A549 (cell line): ENCODE data around the gene PTPN14.

Experiments used
- BHLHE40 ChIP-seq: IDR thresholded peaks from 2 replicates; pipeline ENCODE4 v1.6.1; 2012; ENCODE audit warnings: low read depth, low read length, inconsistent platforms
- CEBPB ChIP-seq, 2 experiments: fragments of >200 bp in 1 of 2; sonication (Bioruptor Twin) in 1 of 2; formaldehyde crosslinking in 1 of 2; IDR thresholded peaks; 2 replicates each; pipeline ENCODE4 v1.6.1; 2012 to 2016
- CHD2 ChIP-seq: fragments of 150-350 bp; IDR thresholded peaks from 2 replicates; pipeline ENCODE4 v1.6.1; 2014; ENCODE audit warnings: low read length; ENCODE audit not compliant: partially characterized antibody
- ELK1 ChIP-seq: fragments of 150-350 bp; IDR thresholded peaks from 2 replicates; pipeline ENCODE4 v1.6.1; 2014; ENCODE audit warnings: low read depth, mild to moderate bottlenecking, low read length
- HOXA7 ChIP-seq: fragments of 250-450 bp; sonication (Bioruptor Pico); IDR thresholded peaks from 2 replicates; pipeline ENCODE4 v1.5.0; 2020; ENCODE audit warnings: mild to moderate bottlenecking, moderate library complexity
- NR3C1 ChIP-seq: fragments of >200 bp; sonication (Bioruptor Twin); formaldehyde crosslinking; IDR thresholded peaks from 3 replicates; pipeline ENCODE4 v1.6.1; 2017
- POLR2A ChIP-seq: IDR thresholded peaks from 2 replicates; pipeline ENCODE4 v1.6.1; 2012; ENCODE audit warnings: mild to moderate bottlenecking, low read length
- RFX5 ChIP-seq: fragments of 450-650 bp; IDR thresholded peaks from 2 replicates; pipeline ENCODE4 v1.7.1; 2014; ENCODE audit warnings: antibody characterized with exemption, mild to moderate bottlenecking, moderate library complexity
- SMC3 ChIP-seq: fragments of >200 bp; sonication (Bioruptor Twin); formaldehyde crosslinking; IDR thresholded peaks from 3 replicates; pipeline ENCODE4 v1.6.1; 2018; ENCODE audit warnings: inconsistent platforms
- ZSCAN20 ChIP-seq: fragments of 250-450 bp; sonication (Bioruptor Pico); IDR thresholded peaks from 2 replicates; pipeline ENCODE4 v1.8.0; 2022; ENCODE audit warnings: mild to moderate bottlenecking, moderate library complexity
- TF ChIP-seq, protein P1 (sequence below): fragments of >200 bp; sonication (Bioruptor Twin); formaldehyde crosslinking; IDR thresholded peaks from 3 replicates; pipeline ENCODE4 v1.5.1; 2016

GRCh38 chr1:214338212-214338611 is 213.2 kb downstream of the PTPN14 start:
- TF ChIP-seq POLR2A (no peak), CEBPB (IDR thresholded peaks at IDR 0.05) (no peak), SMC3 (no peak), CHD2 (no peak), ZSCAN20 (CRISPR knock-in tag) (no peak), BHLHE40 (no peak), NR3C1 (no peak), HOXA7 (no peak), RFX5 (no peak), ELK1 (no peak)
- TF ChIP-seq, protein P1, sequence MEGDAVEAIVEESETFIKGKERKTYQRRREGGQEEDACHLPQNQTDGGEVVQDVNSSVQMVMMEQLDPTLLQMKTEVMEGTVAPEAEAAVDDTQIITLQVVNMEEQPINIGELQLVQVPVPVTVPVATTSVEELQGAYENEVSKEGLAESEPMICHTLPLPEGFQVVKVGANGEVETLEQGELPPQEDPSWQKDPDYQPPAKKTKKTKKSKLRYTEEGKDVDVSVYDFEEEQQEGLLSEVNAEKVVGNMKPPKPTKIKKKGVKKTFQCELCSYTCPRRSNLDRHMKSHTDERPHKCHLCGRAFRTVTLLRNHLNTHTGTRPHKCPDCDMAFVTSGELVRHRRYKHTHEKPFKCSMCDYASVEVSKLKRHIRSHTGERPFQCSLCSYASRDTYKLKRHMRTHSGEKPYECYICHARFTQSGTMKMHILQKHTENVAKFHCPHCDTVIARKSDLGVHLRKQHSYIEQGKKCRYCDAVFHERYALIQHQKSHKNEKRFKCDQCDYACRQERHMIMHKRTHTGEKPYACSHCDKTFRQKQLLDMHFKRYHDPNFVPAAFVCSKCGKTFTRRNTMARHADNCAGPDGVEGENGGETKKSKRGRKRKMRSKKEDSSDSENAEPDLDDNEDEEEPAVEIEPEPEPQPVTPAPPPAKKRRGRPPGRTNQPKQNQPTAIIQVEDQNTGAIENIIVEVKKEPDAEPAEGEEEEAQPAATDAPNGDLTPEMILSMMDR = no peak
